WTC11 (cell line): Measurements from ENCODE around the gene DYNC1I1. TPM values are rescaled to one million over a fixed set of nuclear protein-coding genes. Genes with fewer than 3 reads are reported as not detected.

Experiments used
- CREB1 ChIP-seq: sonication (generic); formaldehyde crosslinking; IDR thresholded peaks from 2 replicates; pipeline ENCODE4 v1.8.0; 2023; ENCODE audit warnings: mild to moderate bottlenecking, missing genetic modification reagents
- HMGA2 ChIP-seq: fragments of 250-450 bp; sonication (Bioruptor Pico); IDR thresholded peaks from 2 replicates; pipeline ENCODE4 v1.4.0; 2021; ENCODE audit warnings: mild to moderate bottlenecking, moderate library complexity
- IRF2 ChIP-seq: sonication (generic); formaldehyde crosslinking; IDR thresholded peaks from 2 replicates; pipeline ENCODE4 v1.8.0; 2022; ENCODE audit warnings: low read depth, missing genetic modification reagents, borderline replicate concordance
- MXD4 ChIP-seq: fragments of 250-450 bp; sonication (Bioruptor Pico); IDR thresholded peaks from 2 replicates; pipeline ENCODE4 v1.8.0; 2021; ENCODE audit warnings: mild to moderate bottlenecking, moderate library complexity, borderline replicate concordance
- MYBL2 ChIP-seq: sonication (generic); formaldehyde crosslinking; IDR thresholded peaks from 2 replicates; pipeline ENCODE4 v1.8.1; 2023; ENCODE audit warnings: mild to moderate bottlenecking, moderate library complexity, missing genetic modification reagents
- SMAD3 ChIP-seq: sonication (generic); formaldehyde crosslinking; IDR thresholded peaks from 2 replicates; pipeline ENCODE4 v1.8.0; 2022; ENCODE audit warnings: missing genetic modification reagents, mild to moderate bottlenecking, borderline replicate concordance
- TEAD1 ChIP-seq: sonication (generic); formaldehyde crosslinking; IDR thresholded peaks from 2 replicates; pipeline ENCODE4 v1.8.0; 2022; ENCODE audit warnings: mild to moderate bottlenecking, missing genetic modification reagents
- ZNF232 ChIP-seq: sonication (generic); formaldehyde crosslinking; IDR thresholded peaks from 2 replicates; pipeline ENCODE4 v1.8.0; 2022; ENCODE audit warnings: mild to moderate bottlenecking, missing genetic modification reagents
- ZNF671 ChIP-seq: fragments of 250-450 bp; sonication (Bioruptor Pico); IDR thresholded peaks from 2 replicates; pipeline ENCODE4 v1.8.0; 2021; ENCODE audit warnings: mild to moderate bottlenecking
- total RNA-seq: library from RNA; stranded (reverse); gene quantifications from 3 replicates; pipeline ENCODE4 v1.2.3, GENCODE V29; 2021
- TF ChIP-seq, protein P1 (sequence below): sonication (generic); formaldehyde crosslinking; IDR thresholded peaks from 2 replicates; pipeline ENCODE4 v1.8.0; 2022; ENCODE audit warnings: missing genetic modification reagents
- TF ChIP-seq, protein P2 (sequence below): sonication (generic); formaldehyde crosslinking; IDR thresholded peaks from 2 replicates; pipeline ENCODE4 v1.8.1; 2023; ENCODE audit warnings: mild to moderate bottlenecking, missing genetic modification reagents, moderate library complexity
- TF ChIP-seq, protein P3 (sequence below): sonication (generic); formaldehyde crosslinking; IDR thresholded peaks from 2 replicates; pipeline ENCODE4 v1.8.1; 2023; ENCODE audit warnings: mild to moderate bottlenecking, moderate library complexity, missing genetic modification reagents
- TF ChIP-seq, protein P4 (sequence below): sonication (generic); formaldehyde crosslinking; conservative IDR thresholded peaks from 2 replicates; pipeline ENCODE4 v1.8.1; 2023; ENCODE audit warnings: mild to moderate bottlenecking, low read depth, missing genetic modification reagents, moderate library complexity
- TF ChIP-seq, protein P5 (sequence below): sonication (generic); formaldehyde crosslinking; IDR thresholded peaks from 2 replicates; pipeline ENCODE4 v1.8.1; 2023; ENCODE audit warnings: mild to moderate bottlenecking, missing genetic modification reagents
- TF ChIP-seq, protein P6 (sequence below): sonication (generic); formaldehyde crosslinking; IDR thresholded peaks from 2 replicates; pipeline ENCODE4 v1.8.1; 2023; ENCODE audit warnings: mild to moderate bottlenecking, missing genetic modification reagents, borderline replicate concordance
- TF ChIP-seq, protein P7 (sequence below): sonication (generic); formaldehyde crosslinking; IDR thresholded peaks from 2 replicates; pipeline ENCODE4 v1.8.0; 2022; ENCODE audit warnings: mild to moderate bottlenecking, missing genetic modification reagents

DYNC1I1 gene
- total RNA-seq, 1 experiment from 2014 or later = 2.8 TPM

DNA sequence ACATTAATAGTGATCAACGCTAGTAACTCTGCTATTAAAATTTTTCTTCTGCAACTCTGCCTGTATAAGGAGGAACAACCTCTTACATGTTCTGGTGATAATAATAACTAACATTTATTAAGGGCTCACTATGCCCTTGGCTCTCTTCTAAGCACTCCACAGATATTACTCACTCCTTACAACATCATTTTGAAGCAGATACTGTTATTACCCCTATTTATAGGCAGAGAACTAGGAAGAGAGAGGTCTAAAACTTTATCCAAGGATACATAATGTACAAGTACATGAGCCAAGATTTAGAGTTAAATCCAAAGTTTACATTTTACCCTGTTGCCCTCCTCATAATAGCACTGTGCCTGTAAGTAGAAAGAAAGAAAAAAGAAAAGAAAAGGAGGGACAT, 205.6 kb downstream of the DYNC1I1 start (continued):
- TF ChIP-seq, protein P1, sequence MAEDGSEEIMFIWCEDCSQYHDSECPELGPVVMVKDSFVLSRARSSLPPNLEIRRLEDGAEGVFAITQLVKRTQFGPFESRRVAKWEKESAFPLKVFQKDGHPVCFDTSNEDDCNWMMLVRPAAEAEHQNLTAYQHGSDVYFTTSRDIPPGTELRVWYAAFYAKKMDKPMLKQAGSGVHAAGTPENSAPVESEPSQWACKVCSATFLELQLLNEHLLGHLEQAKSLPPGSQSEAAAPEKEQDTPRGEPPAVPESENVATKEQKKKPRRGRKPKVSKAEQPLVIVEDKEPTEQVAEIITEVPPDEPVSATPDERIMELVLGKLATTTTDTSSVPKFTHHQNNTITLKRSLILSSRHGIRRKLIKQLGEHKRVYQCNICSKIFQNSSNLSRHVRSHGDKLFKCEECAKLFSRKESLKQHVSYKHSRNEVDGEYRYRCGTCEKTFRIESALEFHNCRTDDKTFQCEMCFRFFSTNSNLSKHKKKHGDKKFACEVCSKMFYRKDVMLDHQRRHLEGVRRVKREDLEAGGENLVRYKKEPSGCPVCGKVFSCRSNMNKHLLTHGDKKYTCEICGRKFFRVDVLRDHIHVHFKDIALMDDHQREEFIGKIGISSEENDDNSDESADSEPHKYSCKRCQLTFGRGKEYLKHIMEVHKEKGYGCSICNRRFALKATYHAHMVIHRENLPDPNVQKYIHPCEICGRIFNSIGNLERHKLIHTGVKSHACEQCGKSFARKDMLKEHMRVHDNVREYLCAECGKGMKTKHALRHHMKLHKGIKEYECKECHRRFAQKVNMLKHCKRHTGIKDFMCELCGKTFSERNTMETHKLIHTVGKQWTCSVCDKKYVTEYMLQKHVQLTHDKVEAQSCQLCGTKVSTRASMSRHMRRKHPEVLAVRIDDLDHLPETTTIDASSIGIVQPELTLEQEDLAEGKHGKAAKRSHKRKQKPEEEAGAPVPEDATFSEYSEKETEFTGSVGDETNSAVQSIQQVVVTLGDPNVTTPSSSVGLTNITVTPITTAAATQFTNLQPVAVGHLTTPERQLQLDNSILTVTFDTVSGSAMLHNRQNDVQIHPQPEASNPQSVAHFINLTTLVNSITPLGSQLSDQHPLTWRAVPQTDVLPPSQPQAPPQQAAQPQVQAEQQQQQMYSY (CRISPR knock-in tag) = no peak
- TF ChIP-seq, protein P2, sequence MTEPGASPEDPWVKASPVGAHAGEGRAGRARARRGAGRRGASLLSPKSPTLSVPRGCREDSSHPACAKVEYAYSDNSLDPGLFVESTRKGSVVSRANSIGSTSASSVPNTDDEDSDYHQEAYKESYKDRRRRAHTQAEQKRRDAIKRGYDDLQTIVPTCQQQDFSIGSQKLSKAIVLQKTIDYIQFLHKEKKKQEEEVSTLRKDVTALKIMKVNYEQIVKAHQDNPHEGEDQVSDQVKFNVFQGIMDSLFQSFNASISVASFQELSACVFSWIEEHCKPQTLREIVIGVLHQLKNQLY (CRISPR knock-in tag) = no peak
- TF ChIP-seq ZNF232 (CRISPR knock-in tag) = no peak
- TF ChIP-seq, protein P3, sequence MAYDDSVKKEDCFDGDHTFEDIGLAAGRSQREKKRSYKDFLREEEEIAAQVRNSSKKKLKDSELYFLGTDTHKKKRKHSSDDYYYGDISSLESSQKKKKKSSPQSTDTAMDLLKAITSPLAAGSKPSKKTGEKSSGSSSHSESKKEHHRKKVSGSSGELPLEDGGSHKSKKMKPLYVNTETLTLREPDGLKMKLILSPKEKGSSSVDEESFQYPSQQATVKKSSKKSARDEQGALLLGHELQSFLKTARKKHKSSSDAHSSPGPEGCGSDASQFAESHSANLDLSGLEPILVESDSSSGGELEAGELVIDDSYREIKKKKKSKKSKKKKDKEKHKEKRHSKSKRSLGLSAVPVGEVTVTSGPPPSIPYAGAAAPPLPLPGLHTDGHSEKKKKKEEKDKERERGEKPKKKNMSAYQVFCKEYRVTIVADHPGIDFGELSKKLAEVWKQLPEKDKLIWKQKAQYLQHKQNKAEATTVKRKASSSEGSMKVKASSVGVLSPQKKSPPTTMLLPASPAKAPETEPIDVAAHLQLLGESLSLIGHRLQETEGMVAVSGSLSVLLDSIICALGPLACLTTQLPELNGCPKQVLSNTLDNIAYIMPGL (CRISPR knock-in tag) = no peak
- TF ChIP-seq, protein P4, sequence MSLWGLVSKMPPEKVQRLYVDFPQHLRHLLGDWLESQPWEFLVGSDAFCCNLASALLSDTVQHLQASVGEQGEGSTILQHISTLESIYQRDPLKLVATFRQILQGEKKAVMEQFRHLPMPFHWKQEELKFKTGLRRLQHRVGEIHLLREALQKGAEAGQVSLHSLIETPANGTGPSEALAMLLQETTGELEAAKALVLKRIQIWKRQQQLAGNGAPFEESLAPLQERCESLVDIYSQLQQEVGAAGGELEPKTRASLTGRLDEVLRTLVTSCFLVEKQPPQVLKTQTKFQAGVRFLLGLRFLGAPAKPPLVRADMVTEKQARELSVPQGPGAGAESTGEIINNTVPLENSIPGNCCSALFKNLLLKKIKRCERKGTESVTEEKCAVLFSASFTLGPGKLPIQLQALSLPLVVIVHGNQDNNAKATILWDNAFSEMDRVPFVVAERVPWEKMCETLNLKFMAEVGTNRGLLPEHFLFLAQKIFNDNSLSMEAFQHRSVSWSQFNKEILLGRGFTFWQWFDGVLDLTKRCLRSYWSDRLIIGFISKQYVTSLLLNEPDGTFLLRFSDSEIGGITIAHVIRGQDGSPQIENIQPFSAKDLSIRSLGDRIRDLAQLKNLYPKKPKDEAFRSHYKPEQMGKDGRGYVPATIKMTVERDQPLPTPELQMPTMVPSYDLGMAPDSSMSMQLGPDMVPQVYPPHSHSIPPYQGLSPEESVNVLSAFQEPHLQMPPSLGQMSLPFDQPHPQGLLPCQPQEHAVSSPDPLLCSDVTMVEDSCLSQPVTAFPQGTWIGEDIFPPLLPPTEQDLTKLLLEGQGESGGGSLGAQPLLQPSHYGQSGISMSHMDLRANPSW (CRISPR knock-in tag) = no peak
- TF ChIP-seq, protein P5, sequence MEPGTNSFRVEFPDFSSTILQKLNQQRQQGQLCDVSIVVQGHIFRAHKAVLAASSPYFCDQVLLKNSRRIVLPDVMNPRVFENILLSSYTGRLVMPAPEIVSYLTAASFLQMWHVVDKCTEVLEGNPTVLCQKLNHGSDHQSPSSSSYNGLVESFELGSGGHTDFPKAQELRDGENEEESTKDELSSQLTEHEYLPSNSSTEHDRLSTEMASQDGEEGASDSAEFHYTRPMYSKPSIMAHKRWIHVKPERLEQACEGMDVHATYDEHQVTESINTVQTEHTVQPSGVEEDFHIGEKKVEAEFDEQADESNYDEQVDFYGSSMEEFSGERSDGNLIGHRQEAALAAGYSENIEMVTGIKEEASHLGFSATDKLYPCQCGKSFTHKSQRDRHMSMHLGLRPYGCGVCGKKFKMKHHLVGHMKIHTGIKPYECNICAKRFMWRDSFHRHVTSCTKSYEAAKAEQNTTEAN (CRISPR knock-in tag) = no peak
- TF ChIP-seq MXD4 (CRISPR knock-in tag) = no peak
- TF ChIP-seq TEAD1 = no peak
- no peak for TF ChIP-seq CREB1 (CRISPR knock-in tag)
- no peak for TF ChIP-seq MYBL2
- TF ChIP-seq, protein P6, sequence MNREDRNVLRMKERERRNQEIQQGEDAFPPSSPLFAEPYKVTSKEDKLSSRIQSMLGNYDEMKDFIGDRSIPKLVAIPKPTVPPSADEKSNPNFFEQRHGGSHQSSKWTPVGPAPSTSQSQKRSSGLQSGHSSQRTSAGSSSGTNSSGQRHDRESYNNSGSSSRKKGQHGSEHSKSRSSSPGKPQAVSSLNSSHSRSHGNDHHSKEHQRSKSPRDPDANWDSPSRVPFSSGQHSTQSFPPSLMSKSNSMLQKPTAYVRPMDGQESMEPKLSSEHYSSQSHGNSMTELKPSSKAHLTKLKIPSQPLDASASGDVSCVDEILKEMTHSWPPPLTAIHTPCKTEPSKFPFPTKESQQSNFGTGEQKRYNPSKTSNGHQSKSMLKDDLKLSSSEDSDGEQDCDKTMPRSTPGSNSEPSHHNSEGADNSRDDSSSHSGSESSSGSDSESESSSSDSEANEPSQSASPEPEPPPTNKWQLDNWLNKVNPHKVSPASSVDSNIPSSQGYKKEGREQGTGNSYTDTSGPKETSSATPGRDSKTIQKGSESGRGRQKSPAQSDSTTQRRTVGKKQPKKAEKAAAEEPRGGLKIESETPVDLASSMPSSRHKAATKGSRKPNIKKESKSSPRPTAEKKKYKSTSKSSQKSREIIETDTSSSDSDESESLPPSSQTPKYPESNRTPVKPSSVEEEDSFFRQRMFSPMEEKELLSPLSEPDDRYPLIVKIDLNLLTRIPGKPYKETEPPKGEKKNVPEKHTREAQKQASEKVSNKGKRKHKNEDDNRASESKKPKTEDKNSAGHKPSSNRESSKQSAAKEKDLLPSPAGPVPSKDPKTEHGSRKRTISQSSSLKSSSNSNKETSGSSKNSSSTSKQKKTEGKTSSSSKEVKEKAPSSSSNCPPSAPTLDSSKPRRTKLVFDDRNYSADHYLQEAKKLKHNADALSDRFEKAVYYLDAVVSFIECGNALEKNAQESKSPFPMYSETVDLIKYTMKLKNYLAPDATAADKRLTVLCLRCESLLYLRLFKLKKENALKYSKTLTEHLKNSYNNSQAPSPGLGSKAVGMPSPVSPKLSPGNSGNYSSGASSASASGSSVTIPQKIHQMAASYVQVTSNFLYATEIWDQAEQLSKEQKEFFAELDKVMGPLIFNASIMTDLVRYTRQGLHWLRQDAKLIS (CRISPR knock-in tag) = no peak
- TF ChIP-seq ZNF671 (CRISPR knock-in tag) = no peak
- TF ChIP-seq HMGA2 (CRISPR knock-in tag) = no peak
- no peak for TF ChIP-seq IRF2 (CRISPR knock-in tag)
- TF ChIP-seq SMAD3 (CRISPR knock-in tag) = no peak
- TF ChIP-seq, protein P7, sequence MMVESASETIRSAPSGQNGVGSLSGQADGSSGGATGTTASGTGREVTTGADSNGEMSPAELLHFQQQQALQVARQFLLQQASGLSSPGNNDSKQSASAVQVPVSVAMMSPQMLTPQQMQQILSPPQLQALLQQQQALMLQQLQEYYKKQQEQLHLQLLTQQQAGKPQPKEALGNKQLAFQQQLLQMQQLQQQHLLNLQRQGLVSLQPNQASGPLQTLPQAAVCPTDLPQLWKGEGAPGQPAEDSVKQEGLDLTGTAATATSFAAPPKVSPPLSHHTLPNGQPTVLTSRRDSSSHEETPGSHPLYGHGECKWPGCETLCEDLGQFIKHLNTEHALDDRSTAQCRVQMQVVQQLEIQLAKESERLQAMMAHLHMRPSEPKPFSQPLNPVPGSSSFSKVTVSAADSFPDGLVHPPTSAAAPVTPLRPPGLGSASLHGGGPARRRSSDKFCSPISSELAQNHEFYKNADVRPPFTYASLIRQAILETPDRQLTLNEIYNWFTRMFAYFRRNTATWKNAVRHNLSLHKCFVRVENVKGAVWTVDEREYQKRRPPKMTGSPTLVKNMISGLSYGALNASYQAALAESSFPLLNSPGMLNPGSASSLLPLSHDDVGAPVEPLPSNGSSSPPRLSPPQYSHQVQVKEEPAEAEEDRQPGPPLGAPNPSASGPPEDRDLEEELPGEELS = no peak
- TF ChIP-seq, all 79 proteins: peak for 0
